HepG2 (cell line): ENCODE measurements around the gene ITIH1. TPM values are rescaled to one million over a fixed set of nuclear protein-coding genes. Genes with fewer than 3 reads are reported as not detected.
A peak's percentile ranks its signal among the peaks of the same experiment; 100 is the strongest.

Experiments used
- DR1 ChIP-seq: sonication (generic); formaldehyde crosslinking; IDR thresholded peaks from 2 replicates; pipeline ENCODE4 v1.8.0; 2021; ENCODE audit warnings: mild to moderate bottlenecking, missing genetic modification reagents, inconsistent platforms
- KDM6A ChIP-seq: IDR thresholded peaks from 2 replicates; pipeline ENCODE4 v1.6.1; 2016; ENCODE audit warnings: low read depth
- MEIS1 ChIP-seq: sonication (generic); formaldehyde crosslinking; IDR thresholded peaks from 2 replicates; pipeline ENCODE4 v1.9.0; 2021; ENCODE audit warnings: mild to moderate bottlenecking, missing genetic modification reagents, moderate library complexity, borderline replicate concordance
- ZBTB7A ChIP-seq: sonication (generic); formaldehyde crosslinking; IDR thresholded peaks from 2 replicates; pipeline ENCODE4 v1.8.0; 2022; ENCODE audit warnings: mild to moderate bottlenecking, missing genetic modification reagents
- ZKSCAN8 ChIP-seq: IDR thresholded peaks from 2 replicates; pipeline ENCODE4 v1.6.1; 2016; ENCODE audit warnings: borderline replicate concordance, missing genetic modification reagents, missing compliant biosample characterization
- ZNF101 ChIP-seq: sonication (generic); formaldehyde crosslinking; IDR thresholded peaks from 2 replicates; pipeline ENCODE4 v1.4.0; 2020; ENCODE audit warnings: mild to moderate bottlenecking, low read depth, missing genetic modification reagents, borderline replicate concordance
- ZNF160 ChIP-seq: sonication (generic); formaldehyde crosslinking; IDR thresholded peaks from 2 replicates; pipeline ENCODE4 v1.8.0; 2022; ENCODE audit warnings: mild to moderate bottlenecking, inconsistent platforms, missing genetic modification reagents
- ZNF331 ChIP-seq: sonication (generic); formaldehyde crosslinking; IDR thresholded peaks from 2 replicates; pipeline ENCODE4 v1.4.0; 2020; ENCODE audit warnings: missing genetic modification reagents
- ZNF761 ChIP-seq: sonication (generic); formaldehyde crosslinking; conservative IDR thresholded peaks from 2 replicates; pipeline ENCODE4 v1.4.0; 2020; ENCODE audit warnings: mild to moderate bottlenecking, missing genetic modification reagents
- polyA plus RNA-seq, 8 experiments: library from polyadenylated mRNA; depleted of rRNA in 3 of 8; stranded (reverse) in 7 of 8; unstranded in 1 of 8; fragments of >200 nt; fragmentation: Illumina TruSeq in 4 of 8; extraction: Trizol in 4 of 8; gene quantifications; 2 replicates each; pipeline versions ENCODE4 v1.2.1 to v1.2.3, GENCODE V29; 2011 to 2016; ENCODE audit warnings: low read depth in 4 of 8, missing spikeins in 1 of 8, mixed read lengths in 1 of 8; ENCODE audit not compliant: insufficient read depth in 1 of 8
- total RNA-seq, 5 experiments: library from RNA; depleted of rRNA; stranded (reverse); fragments of >200 nt; fragmentation: Illumina TruSeq; extraction: Trizol; gene quantifications; 2 replicates each; pipeline ENCODE4 v1.2.3, GENCODE V29; 2016; ENCODE audit warnings: low read depth in 1 of 5
- TF ChIP-seq, protein P1 (sequence below): sonication (generic); formaldehyde crosslinking; IDR thresholded peaks from 2 replicates; pipeline ENCODE4 v1.4.0; 2020; ENCODE audit warnings: missing genetic modification reagents, borderline replicate concordance
- TF ChIP-seq, protein P2 (sequence below): fragments of 450-650 bp; IDR thresholded peaks from 2 replicates; pipeline ENCODE4 v1.6.1; 2016
- TF ChIP-seq, protein P3 (sequence below): sonication (generic); formaldehyde crosslinking; conservative IDR thresholded peaks from 2 replicates; pipeline ENCODE4 v1.4.0; 2020; ENCODE audit warnings: missing genetic modification reagents
- TF ChIP-seq, protein P4 (sequence below): IDR thresholded peaks from 2 replicates; pipeline ENCODE4 v1.6.1; 2012; ENCODE audit warnings: low read length, improper control_type of control experiment
- TF ChIP-seq, protein P5 (sequence below): sonication (generic); formaldehyde crosslinking; IDR thresholded peaks from 2 replicates; pipeline ENCODE4 v1.4.0; 2020; ENCODE audit warnings: mild to moderate bottlenecking, low read depth, missing genetic modification reagents

The ITIH1 gene
- total and polyA plus RNA-seq, 2 of the 13 experiments (the other 11 are each of a cell fraction or from before 2014, with no cell fraction given): 12.3 to 19.6 TPM

DNA sequence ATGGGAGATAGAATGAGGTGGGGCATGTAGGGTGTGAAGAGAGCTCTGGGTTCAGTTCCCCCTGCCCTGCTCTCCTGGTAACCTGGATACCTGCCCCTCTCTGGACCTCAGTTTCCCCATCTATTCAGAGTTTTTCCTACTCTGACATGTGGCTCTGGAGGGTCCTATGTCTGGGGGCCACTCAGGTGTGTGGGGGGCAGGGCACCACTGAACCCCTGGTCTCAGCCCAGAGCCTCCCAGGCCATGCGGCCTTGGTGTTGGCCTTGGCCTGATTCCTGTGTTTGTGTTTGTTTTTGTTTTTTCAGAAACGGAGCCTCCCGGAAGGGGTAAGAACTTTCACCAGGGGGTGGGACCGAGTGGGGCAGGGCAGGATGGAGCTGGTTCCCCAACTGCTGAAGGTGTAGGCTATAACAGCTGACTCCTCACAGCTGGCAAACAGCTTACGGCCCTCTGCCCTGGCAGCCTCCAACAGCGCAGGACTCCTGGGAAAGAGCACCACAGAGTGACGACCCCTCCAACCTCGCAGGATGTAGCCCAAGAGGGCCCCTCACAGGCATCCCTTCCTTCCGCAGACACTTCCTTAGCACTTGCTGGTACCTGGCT lies 18.0 kb downstream of the ITIH1 start (continued):
- TF ChIP-seq, protein P1, sequence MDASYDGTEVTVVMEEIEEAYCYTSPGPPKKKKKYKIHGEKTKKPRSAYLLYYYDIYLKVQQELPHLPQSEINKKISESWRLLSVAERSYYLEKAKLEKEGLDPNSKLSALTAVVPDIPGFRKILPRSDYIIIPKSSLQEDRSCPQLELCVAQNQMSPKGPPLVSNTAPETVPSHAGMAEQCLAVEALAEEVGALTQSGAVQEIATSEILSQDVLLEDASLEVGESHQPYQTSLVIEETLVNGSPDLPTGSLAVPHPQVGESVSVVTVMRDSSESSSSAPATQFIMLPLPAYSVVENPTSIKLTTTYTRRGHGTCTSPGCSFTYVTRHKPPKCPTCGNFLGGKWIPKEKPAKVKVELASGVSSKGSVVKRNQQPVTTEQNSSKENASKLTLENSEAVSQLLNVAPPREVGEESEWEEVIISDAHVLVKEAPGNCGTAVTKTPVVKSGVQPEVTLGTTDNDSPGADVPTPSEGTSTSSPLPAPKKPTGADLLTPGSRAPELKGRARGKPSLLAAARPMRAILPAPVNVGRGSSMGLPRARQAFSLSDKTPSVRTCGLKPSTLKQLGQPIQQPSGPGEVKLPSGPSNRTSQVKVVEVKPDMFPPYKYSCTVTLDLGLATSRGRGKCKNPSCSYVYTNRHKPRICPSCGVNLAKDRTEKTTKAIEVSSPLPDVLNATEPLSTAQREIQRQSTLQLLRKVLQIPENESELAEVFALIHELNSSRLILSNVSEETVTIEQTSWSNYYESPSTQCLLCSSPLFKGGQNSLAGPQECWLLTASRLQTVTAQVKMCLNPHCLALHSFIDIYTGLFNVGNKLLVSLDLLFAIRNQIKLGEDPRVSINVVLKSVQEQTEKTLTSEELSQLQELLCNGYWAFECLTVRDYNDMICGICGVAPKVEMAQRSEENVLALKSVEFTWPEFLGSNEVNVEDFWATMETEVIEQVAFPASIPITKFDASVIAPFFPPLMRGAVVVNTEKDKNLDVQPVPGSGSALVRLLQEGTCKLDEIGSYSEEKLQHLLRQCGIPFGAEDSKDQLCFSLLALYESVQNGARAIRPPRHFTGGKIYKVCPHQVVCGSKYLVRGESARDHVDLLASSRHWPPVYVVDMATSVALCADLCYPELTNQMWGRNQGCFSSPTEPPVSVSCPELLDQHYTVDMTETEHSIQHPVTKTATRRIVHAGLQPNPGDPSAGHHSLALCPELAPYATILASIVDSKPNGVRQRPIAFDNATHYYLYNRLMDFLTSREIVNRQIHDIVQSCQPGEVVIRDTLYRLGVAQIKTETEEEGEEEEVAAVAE (CRISPR knock-in tag): no peak; the same call in 1 of the 2 replicates
- TF ChIP-seq, protein P2, sequence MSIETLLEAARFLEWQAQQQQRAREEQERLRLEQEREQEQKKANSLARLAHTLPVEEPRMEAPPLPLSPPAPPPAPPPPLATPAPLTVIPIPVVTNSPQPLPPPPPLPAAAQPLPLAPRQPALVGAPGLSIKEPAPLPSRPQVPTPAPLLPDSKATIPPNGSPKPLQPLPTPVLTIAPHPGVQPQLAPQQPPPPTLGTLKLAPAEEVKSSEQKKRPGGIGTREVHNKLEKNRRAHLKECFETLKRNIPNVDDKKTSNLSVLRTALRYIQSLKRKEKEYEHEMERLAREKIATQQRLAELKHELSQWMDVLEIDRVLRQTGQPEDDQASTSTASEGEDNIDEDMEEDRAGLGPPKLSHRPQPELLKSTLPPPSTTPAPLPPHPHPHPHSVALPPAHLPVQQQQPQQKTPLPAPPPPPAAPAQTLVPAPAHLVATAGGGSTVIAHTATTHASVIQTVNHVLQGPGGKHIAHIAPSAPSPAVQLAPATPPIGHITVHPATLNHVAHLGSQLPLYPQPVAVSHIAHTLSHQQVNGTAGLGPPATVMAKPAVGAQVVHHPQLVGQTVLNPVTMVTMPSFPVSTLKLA: peak; percentile 21; the same call in 1 of the 2 replicates
- TF ChIP-seq ZKSCAN8 (CRISPR knock-in tag): peak; percentile 60; the same call in 1 of the 2 replicates
- peak; percentile 50; the same call in 1 of the 2 replicates for TF ChIP-seq ZBTB7A
- TF ChIP-seq KDM6A: peak; percentile 79
- TF ChIP-seq, protein P3, sequence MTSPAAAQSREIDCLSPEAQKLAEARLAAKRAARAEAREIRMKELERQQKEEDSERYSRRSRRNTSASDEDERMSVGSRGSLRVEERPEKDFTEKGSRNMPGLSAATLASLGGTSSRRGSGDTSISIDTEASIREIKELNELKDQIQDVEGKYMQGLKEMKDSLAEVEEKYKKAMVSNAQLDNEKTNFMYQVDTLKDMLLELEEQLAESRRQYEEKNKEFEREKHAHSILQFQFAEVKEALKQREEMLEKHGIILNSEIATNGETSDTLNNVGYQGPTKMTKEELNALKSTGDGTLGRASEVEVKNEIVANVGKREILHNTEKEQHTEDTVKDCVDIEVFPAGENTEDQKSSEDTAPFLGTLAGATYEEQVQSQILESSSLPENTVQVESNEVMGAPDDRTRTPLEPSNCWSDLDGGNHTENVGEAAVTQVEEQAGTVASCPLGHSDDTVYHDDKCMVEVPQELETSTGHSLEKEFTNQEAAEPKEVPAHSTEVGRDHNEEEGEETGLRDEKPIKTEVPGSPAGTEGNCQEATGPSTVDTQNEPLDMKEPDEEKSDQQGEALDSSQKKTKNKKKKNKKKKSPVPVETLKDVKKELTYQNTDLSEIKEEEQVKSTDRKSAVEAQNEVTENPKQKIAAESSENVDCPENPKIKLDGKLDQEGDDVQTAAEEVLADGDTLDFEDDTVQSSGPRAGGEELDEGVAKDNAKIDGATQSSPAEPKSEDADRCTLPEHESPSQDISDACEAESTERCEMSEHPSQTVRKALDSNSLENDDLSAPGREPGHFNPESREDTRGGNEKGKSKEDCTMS (CRISPR knock-in tag): no peak
- TF ChIP-seq MEIS1 (CRISPR knock-in tag): no peak
- TF ChIP-seq DR1 (CRISPR knock-in tag): no peak
- TF ChIP-seq ZNF101 (CRISPR knock-in tag): no peak
- TF ChIP-seq, protein P4, sequence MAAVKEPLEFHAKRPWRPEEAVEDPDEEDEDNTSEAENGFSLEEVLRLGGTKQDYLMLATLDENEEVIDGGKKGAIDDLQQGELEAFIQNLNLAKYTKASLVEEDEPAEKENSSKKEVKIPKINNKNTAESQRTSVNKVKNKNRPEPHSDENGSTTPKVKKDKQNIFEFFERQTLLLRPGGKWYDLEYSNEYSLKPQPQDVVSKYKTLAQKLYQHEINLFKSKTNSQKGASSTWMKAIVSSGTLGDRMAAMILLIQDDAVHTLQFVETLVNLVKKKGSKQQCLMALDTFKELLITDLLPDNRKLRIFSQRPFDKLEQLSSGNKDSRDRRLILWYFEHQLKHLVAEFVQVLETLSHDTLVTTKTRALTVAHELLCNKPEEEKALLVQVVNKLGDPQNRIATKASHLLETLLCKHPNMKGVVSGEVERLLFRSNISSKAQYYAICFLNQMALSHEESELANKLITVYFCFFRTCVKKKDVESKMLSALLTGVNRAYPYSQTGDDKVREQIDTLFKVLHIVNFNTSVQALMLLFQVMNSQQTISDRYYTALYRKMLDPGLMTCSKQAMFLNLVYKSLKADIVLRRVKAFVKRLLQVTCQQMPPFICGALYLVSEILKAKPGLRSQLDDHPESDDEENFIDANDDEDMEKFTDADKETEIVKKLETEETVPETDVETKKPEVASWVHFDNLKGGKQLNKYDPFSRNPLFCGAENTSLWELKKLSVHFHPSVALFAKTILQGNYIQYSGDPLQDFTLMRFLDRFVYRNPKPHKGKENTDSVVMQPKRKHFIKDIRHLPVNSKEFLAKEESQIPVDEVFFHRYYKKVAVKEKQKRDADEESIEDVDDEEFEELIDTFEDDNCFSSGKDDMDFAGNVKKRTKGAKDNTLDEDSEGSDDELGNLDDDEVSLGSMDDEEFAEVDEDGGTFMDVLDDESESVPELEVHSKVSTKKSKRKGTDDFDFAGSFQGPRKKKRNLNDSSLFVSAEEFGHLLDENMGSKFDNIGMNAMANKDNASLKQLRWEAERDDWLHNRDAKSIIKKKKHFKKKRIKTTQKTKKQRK: no peak
- TF ChIP-seq ZNF331 (CRISPR knock-in tag): peak; percentile 74
- TF ChIP-seq, protein P5, sequence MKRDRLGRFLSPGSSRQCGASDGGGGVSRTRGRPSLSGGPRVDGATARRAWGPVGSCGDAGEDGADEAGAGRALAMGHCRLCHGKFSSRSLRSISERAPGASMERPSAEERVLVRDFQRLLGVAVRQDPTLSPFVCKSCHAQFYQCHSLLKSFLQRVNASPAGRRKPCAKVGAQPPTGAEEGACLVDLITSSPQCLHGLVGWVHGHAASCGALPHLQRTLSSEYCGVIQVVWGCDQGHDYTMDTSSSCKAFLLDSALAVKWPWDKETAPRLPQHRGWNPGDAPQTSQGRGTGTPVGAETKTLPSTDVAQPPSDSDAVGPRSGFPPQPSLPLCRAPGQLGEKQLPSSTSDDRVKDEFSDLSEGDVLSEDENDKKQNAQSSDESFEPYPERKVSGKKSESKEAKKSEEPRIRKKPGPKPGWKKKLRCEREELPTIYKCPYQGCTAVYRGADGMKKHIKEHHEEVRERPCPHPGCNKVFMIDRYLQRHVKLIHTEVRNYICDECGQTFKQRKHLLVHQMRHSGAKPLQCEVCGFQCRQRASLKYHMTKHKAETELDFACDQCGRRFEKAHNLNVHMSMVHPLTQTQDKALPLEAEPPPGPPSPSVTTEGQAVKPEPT (CRISPR knock-in tag): no peak
- no peak; the same call in 1 of the 2 replicates for TF ChIP-seq ZNF160 (CRISPR knock-in tag)
- TF ChIP-seq ZNF761 (CRISPR knock-in tag): peak; percentile 28; the same call in 1 of the 2 replicates
